Liver (tissue), 3 donors: ENCODE results near the gene TRIM7.

Experiments
- TAF1 ChIP-seq: conservative IDR thresholded peaks from 2 replicates; pipeline ENCODE4 v1.6.1; 2016; ENCODE audit warnings: antibody characterized with exemption, mild to moderate bottlenecking
- TF ChIP-seq, protein P1 (sequence below): fragments of 150-350 bp; IDR thresholded peaks from 2 replicates; pipeline ENCODE4 v1.5.1; 2017; ENCODE audit warnings: improper control_type of control experiment, low read depth, low read length; ENCODE audit not compliant: missing input control
- donor health status: healthy.
- donor health status: healthy.

DNA sequence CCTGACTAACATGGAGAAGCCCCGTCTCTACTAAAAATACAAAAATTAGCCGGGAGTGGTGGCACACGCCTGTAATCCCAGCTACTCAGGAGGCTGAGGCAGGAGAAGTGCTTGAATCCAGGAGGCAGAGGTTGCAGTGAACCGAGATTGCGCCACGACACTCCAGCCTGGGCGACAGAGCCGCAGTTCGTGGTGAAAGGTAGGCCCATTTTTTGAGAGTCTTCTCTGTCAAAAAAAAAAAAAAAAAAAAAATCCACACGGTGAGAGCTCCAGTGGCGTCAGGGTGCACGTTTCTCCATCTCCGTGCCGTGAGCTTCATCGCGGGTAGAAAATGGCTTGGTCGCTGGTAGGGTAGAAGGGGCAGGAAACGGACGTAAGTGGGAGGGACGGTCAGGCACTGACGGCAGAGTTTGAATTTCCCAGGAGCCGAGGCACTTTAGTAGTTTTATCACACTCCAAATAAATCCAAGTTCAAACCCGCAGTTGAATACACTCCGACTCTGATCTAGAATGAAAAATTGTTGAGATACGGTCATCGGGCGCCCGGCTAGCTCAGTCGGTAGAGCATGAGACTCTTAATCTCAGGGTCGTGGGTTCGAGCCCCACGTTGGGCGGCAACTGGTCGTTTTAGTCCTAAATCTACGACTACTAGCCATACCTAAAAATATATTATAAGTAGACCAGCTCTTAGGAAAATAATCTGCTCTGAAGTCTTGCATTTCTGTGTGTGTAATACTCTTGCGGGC lies 2.4 kb upstream of the TRIM7 start:
- TF ChIP-seq, protein P1, sequence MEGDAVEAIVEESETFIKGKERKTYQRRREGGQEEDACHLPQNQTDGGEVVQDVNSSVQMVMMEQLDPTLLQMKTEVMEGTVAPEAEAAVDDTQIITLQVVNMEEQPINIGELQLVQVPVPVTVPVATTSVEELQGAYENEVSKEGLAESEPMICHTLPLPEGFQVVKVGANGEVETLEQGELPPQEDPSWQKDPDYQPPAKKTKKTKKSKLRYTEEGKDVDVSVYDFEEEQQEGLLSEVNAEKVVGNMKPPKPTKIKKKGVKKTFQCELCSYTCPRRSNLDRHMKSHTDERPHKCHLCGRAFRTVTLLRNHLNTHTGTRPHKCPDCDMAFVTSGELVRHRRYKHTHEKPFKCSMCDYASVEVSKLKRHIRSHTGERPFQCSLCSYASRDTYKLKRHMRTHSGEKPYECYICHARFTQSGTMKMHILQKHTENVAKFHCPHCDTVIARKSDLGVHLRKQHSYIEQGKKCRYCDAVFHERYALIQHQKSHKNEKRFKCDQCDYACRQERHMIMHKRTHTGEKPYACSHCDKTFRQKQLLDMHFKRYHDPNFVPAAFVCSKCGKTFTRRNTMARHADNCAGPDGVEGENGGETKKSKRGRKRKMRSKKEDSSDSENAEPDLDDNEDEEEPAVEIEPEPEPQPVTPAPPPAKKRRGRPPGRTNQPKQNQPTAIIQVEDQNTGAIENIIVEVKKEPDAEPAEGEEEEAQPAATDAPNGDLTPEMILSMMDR: no peak
- TF ChIP-seq TAF1: no peak
